Measurements from ENCODE around the gene THRB.

Gene THRB

GRCh38 chr3:24510030-24510648 is 15.5 kb upstream of the THRB start:
- no peak for DNase-seq

- DNase-seq: no peak
Measured at GRCh38 chr3:24508423-24508839, 13.8 kb upstream of the THRB start.

- no peak for DNase-seq
Measured at GRCh38 chr3:24507776-24508422, 13.2 kb upstream of the THRB start.

GRCh38 chr3:24506966-24507775 is 12.5 kb upstream of the THRB start:
- DNase-seq: no peak

GRCh38 chr3:24505691-24506550 is 11.3 kb upstream of the THRB start:
- no peak for DNase-seq

GRCh38 chr3:24504772-24505171 is 10.1 kb upstream of the THRB start:
- no peak for DNase-seq

GRCh38 chr3:24503616-24504113 is 9.0 kb upstream of the THRB start:
- no peak for DNase-seq

- DNase-seq: no peak
Measured at GRCh38 chr3:24502690-24503089, 8.0 kb upstream of the THRB start.

GRCh38 chr3:24500806-24501205 is 6.2 kb upstream of the THRB start:
- no peak for DNase-seq

- DNase-seq: no peak
Measured at GRCh38 chr3:24499991-24500390, 5.3 kb upstream of the THRB start.

GRCh38 chr3:24498796-24499195 is 4.1 kb upstream of the THRB start:
- DNase-seq: no peak

- no peak for DNase-seq
Measured at GRCh38 chr3:24498391-24498790, 3.7 kb upstream of the THRB start.

GRCh38 chr3:24497942-24498341 is 3.3 kb upstream of the THRB start:
- no peak for DNase-seq

- no peak for DNase-seq
Measured at GRCh38 chr3:24496529-24497482, 2.2 kb upstream of the THRB start.

- DNase-seq: no peak
Measured at GRCh38 chr3:24495326-24495994, 810 bp upstream of the THRB start.

GRCh38 chr3:24493746-24494617 is 668 bp downstream of the THRB start:
- DNase-seq: peak in 1 of 2 donors; percentile 15

GRCh38 chr3:24492971-24493551 is 1.6 kb downstream of the THRB start:
- no peak for DNase-seq

- no peak for DNase-seq
Measured at GRCh38 chr3:24490151-24490550, 4.5 kb downstream of the THRB start.

Data from CD4-positive, alpha-beta T cell treated with Interleukin-4 for 1 hour (primary cell).